GM12878 (cell line): ENCODE data around the gene EYS. TPM values are rescaled to one million over a fixed set of nuclear protein-coding genes. Genes with fewer than 3 reads are reported as not detected.

Experiments used
- ATAC-seq: fragments of 200-7000 bp; cut with Tn5 transposase; 3 replicates; pipeline ENCODE4 v1.9.1; 2020; ENCODE audit warnings: mild to moderate bottlenecking, moderate library complexity
- BruUV-seq: library from RNA; stranded (reverse); fragments of 400-500 nt; replicated peaks from 2 replicates; lab custom pipeline; 2021; lab: Mats Ljungman, UMichigan
- CTCF ChIA-PET: fragments of 300-600 bp; sonication (Branson Sonifier 250); formaldehyde crosslinking; extraction: SDS; loops from one replicate; lab custom pipeline; 2021; ENCODE audit warnings: inconsistent platforms; lab: Yijun Ruan, JAX
- POLR2A ChIA-PET: fragments of 350-600 bp; formaldehyde crosslinking; extraction: SDS; loops from one replicate; lab custom pipeline; 2021; ENCODE audit warnings: inconsistent platforms; lab: Charles Lee
- RAD21 ChIA-PET: fragments of 300-600 bp; sonication (Branson Sonifier 250); formaldehyde crosslinking; loops from one replicate; lab custom pipeline; 2023; ENCODE audit warnings: antibody characterized with exemption; ENCODE audit not compliant: unreplicated experiment; lab: Charles Lee
- SMC1A ChIA-PET: fragments of 300-600 bp; sonication (Branson Sonifier 250); formaldehyde crosslinking; loops from one replicate; lab custom pipeline; 2023; ENCODE audit not compliant: unreplicated experiment, uncharacterized antibody; lab: Charles Lee
- DNase-seq: peaks from one replicate; pipeline ENCODE4 v3.0.0-alpha.2; 2011; ENCODE audit warnings: low read depth, low spot score
- FAIRE-seq: peaks from 3 replicates; lab custom pipeline; 2011; peaks lifted over from hg19 to GRCh38; lab: Jason Lieb, UNC
- H2AFZ ChIP-seq: 2 replicates; pipeline ENCODE4 v1.6.0; 2011; ENCODE audit warnings: low read depth, low read length, control low read depth; ENCODE audit not compliant: control insufficient read depth
- H3K27ac ChIP-seq: 2 replicates; pipeline ENCODE4 v1.5.1; 2011; ENCODE audit warnings: control low read depth; ENCODE audit not compliant: control insufficient read depth, insufficient read depth
- H3K27me3 ChIP-seq, 2 experiments: replicated peaks in 1 of 2; 2 replicates each; pipeline versions ENCODE4 v1.6.0 to v1.6.1; 2011; ENCODE audit warnings: low read length in 1 of 2; ENCODE audit not compliant: control insufficient read depth in 2 of 2, insufficient read depth in 2 of 2
- H3K36me3 ChIP-seq, 2 experiments: 2 replicates each; pipeline ENCODE4 v1.5.1; 2011; ENCODE audit warnings: low read length in 1 of 2; ENCODE audit not compliant: control insufficient read depth in 2 of 2, insufficient read depth in 2 of 2
- H3K4me1 ChIP-seq: 2 replicates; pipeline ENCODE4 v1.6.1; 2011; ENCODE audit warnings: mild to moderate bottlenecking, low read length, moderate library complexity, mixed read lengths; ENCODE audit not compliant: control insufficient read depth, insufficient read depth
- H3K4me2 ChIP-seq: 2 replicates; pipeline ENCODE4 v1.6.0; 2011; ENCODE audit warnings: control low read depth; ENCODE audit not compliant: control insufficient read depth, insufficient read depth
- H3K4me3 ChIP-seq: fragments of 200-600 bp; sonication (generic); 2 replicates; pipeline ENCODE4 v1.5.1; 2016
- H3K79me2 ChIP-seq: 2 replicates; pipeline ENCODE4 v1.6.0; 2011; ENCODE audit warnings: low read length; ENCODE audit not compliant: control insufficient read depth, insufficient read depth
- H3K9ac ChIP-seq: 2 replicates; pipeline ENCODE4 v1.8.0; 2011; ENCODE audit warnings: low read length, control low read depth, mixed read lengths; ENCODE audit not compliant: control insufficient read depth, insufficient read depth
- H3K9me3 ChIP-seq: replicated peaks from 3 replicates; pipeline ENCODE4 v1.5.1; 2011; ENCODE audit warnings: mild to moderate bottlenecking, low read length; ENCODE audit not compliant: control insufficient read depth, insufficient read depth
- H4K20me1 ChIP-seq: 2 replicates; pipeline ENCODE4 v1.6.0; 2011; ENCODE audit not compliant: control insufficient read depth, insufficient read depth
- BRCA1 ChIP-seq: IDR thresholded peaks from 2 replicates; pipeline ENCODE4 v1.6.1; 2011; ENCODE audit warnings: low read depth, low read length, improper control_type of control experiment
- CHD4 ChIP-seq: fragments of 200-600 bp; sonication (generic); IDR thresholded peaks from 2 replicates; pipeline ENCODE4 v1.6.1; 2016; ENCODE audit warnings: mild to moderate bottlenecking
- E2F4 ChIP-seq: IDR thresholded peaks from 2 replicates; pipeline ENCODE4 v1.6.1; 2012; ENCODE audit warnings: low read depth, low read length, improper control_type of control experiment
- FOXK2 ChIP-seq: fragments of 450-650 bp; IDR thresholded peaks from 2 replicates; pipeline ENCODE4 v1.6.1; 2017; ENCODE audit warnings: mild to moderate bottlenecking, moderate library complexity
- GABPA ChIP-seq: IDR thresholded peaks from 2 replicates; pipeline ENCODE4 v1.6.1; 2014; ENCODE audit warnings: antibody characterized with exemption, low read depth, mild to moderate bottlenecking, inconsistent platforms
- IRF3 ChIP-seq: fragments of 450-650 bp; IDR thresholded peaks from 2 replicates; pipeline ENCODE4 v1.6.1; 2014; ENCODE audit warnings: mild to moderate bottlenecking
- NFYA ChIP-seq: IDR thresholded peaks from 2 replicates; pipeline ENCODE4 v1.6.1; 2011; ENCODE audit warnings: low read depth, mild to moderate bottlenecking, low read length, improper control_type of control experiment, borderline replicate concordance
- SPI1 ChIP-seq: IDR thresholded peaks from 2 replicates; pipeline ENCODE4 v1.6.1; 2011; ENCODE audit warnings: low read depth, mild to moderate bottlenecking, low read length, moderate library complexity, borderline replicate concordance; ENCODE audit not compliant: insufficient read depth
- WGBS: methylation state at CpG from one replicate; pipeline ENCODE4 v1.1.6; 2016; ENCODE audit warnings: low lambda C conversion rate; ENCODE audit not compliant: insufficient replicate concordance, insufficient coverage; ENCODE audit errors: missing lambda C conversion rate; 5-methylcytosine and 5-hydroxymethylcytosine counted together
- in situ Hi-C: fragments of 300-500 bp; cut with MboI; formaldehyde crosslinking; loops from 9 replicates; pipeline ENCODE4 v1.14.3; 2018; ENCODE audit warnings: mixed read lengths
- intact Hi-C: fragments of 100-400 bp; cut with micrococcal nuclease; formaldehyde crosslinking; loops from one replicate; pipeline ENCODE4 v1.14.2; 2022; ENCODE audit not compliant: unreplicated experiment
- polyA plus RNA-seq, 11 experiments: library from polyadenylated mRNA; depleted of rRNA in 4 of 11; unstranded in 6 of 11; stranded (reverse) in 5 of 11; fragments of >200 nt; fragmentation: Nextera tagmentation in 4 of 11; fragmentation: Illumina TruSeq in 1 of 11; extraction: Ambion mirVana in 4 of 11; extraction: Trizol in 1 of 11; gene quantifications; 1 replicate in 1 of 11; 2 replicates in 10 of 11; pipeline versions ENCODE4 v1.2.1 to v1.2.3, GENCODE V29; 2011 to 2016; ENCODE audit warnings: inconsistent platforms in 2 of 11, missing spikeins in 2 of 11, low read depth in 1 of 11
- total RNA-seq, 4 experiments: library from RNA; depleted of rRNA in 3 of 4; stranded (reverse); fragments of >200 nt in 3 of 4; fragmentation: Illumina TruSeq in 1 of 4; extraction: Trizol in 1 of 4; gene quantifications; 2 replicates each; pipeline versions ENCODE4 v1.2.1 to v1.2.3, GENCODE V29; 2013 to 2021

Gene EYS
- total and polyA plus RNA-seq, 10 of the 15 experiments (the other 5 are each of a cell fraction or from before 2014, with no cell fraction given): under 0.01 to 0.14 (median 0.02) TPM; not detected in 1

- Histone ChIP-seq H3K79me2 (no peaks in the 10 kb centered on the region), H3K36me3 (no peaks in the 10 kb centered on the region), H3K27ac (no peak overlapping the region), H4K20me1 (no peaks in the 10 kb centered on the region), H3K4me3 (no peak overlapping the region), H3K9me3 (no peaks in the 10 kb centered on the region), H3K9ac (no peak overlapping the region), H3K4me2 (no peak overlapping the region), H3K27me3 (no peaks in the 10 kb centered on the region), H2AFZ (no peak overlapping the region), H3K4me1 (no peaks in the 10 kb centered on the region)
- CTCF ChIA-PET: interaction anchor here (0.7 kb wide), 1 partner anchor 111 kb away, joined by 3 read pairs; no protein-coding TSS in a partner anchor
- no peak for DNase-seq
- no peak for ATAC-seq
- 35% methylated on average over 3 of the region's 3 CpGs for WGBS
- intact Hi-C loops (no loop called here), in situ Hi-C loops (no loop called here)
- SMC1A ChIA-PET: no interaction called here
- TF ChIP-seq GABPA: no peak
- TF ChIP-seq SPI1: no peak
- TF ChIP-seq FOXK2: no peak
- no peak for TF ChIP-seq IRF3
- TF ChIP-seq CHD4: no peak
- TF ChIP-seq E2F4: no peak
- no peak for TF ChIP-seq NFYA
- TF ChIP-seq BRCA1: no peak
- RAD21 ChIA-PET: no interaction called here
- POLR2A ChIA-PET: no interaction called here
- BruUV-seq: no TSS peak
- no peak for FAIRE-seq
Observed at GRCh38 chr6:64034910-64035655, 1671.9 kb downstream of the EYS start.
